DLD1 (cell line): Measurements from ENCODE around the gene ADGRL1.
"Not testable (repeated sequence)": the region's sequence is repeated elsewhere in the genome, so short reads cannot be mapped to it uniquely, and the experiment has no call there.

Source experiments
- in situ Hi-C: cut with HindIII; loops from 2 replicates; pipeline ENCODE4 v1.10.0; 2017; ENCODE audit warnings: low sequenced_read_pairs

ADGRL1 gene

GRCh38 chr19:14205452-14206287 is at the start of gene ADGRL1:
TSS of gene ADGRL1 (minus strand) at chr19:14206169. CDS start at chr19:14183602, 22,567 bp downstream.
- in situ Hi-C loops, result not testable (repeated sequence)

GRCh38 chr19:14255316-14255715 is 49.3 kb upstream of the ADGRL1 start:
- in situ Hi-C loops, result not testable (repeated sequence)

GRCh38 chr19:14253822-14254599 is 48.0 kb upstream of the ADGRL1 start:
- in situ Hi-C loops, result not testable (repeated sequence)

GRCh38 chr19:14252136-14252535 is 46.2 kb upstream of the ADGRL1 start:
- in situ Hi-C loops, result not testable (repeated sequence)

- in situ Hi-C loops, result no loop called here
These were observed 44.9 kb upstream of the ADGRL1 start for GRCh38 chr19:14250870-14251269.

GRCh38 chr19:14250315-14250714 is 44.3 kb upstream of the ADGRL1 start:
- in situ Hi-C loops, result not testable (repeated sequence)

GRCh38 chr19:14249891-14250290 is 43.9 kb upstream of the ADGRL1 start:
- in situ Hi-C loops, result not testable (repeated sequence)

GRCh38 chr19:14249012-14249754 is 43.2 kb upstream of the ADGRL1 start:
- in situ Hi-C loops, result not testable (repeated sequence)

- in situ Hi-C loops, result no loop called here
These were observed 42.6 kb upstream of the ADGRL1 start for GRCh38 chr19:14248578-14249011.

GRCh38 chr19:14247548-14248471 is 41.8 kb upstream of the ADGRL1 start:
- in situ Hi-C loops, result not testable (repeated sequence)

- in situ Hi-C loops, result not testable (repeated sequence)
These were observed 41.2 kb upstream of the ADGRL1 start for GRCh38 chr19:14247205-14247547.

GRCh38 chr19:14244393-14244792 is 38.4 kb upstream of the ADGRL1 start:
- in situ Hi-C loops, result not testable (repeated sequence)

- in situ Hi-C loops, result not testable (repeated sequence)
These were observed 37.7 kb upstream of the ADGRL1 start for GRCh38 chr19:14243718-14244117.

GRCh38 chr19:14237014-14237941 is 31.3 kb upstream of the ADGRL1 start:
- in situ Hi-C loops, result no loop called here

- in situ Hi-C loops, result not testable (repeated sequence)
These were observed 27.0 kb upstream of the ADGRL1 start for GRCh38 chr19:14232945-14233344.

- in situ Hi-C loops, result not testable (repeated sequence)
These were observed 22.6 kb upstream of the ADGRL1 start for GRCh38 chr19:14228446-14229071.

GRCh38 chr19:14226498-14226897 is 20.5 kb upstream of the ADGRL1 start:
- in situ Hi-C loops, result not testable (repeated sequence)

GRCh38 chr19:14222886-14223285 is 16.9 kb upstream of the ADGRL1 start:
- in situ Hi-C loops, result no loop called here

GRCh38 chr19:14221345-14221744 is 15.4 kb upstream of the ADGRL1 start:
- in situ Hi-C loops, result not testable (repeated sequence)
